ENCODE results near the gene NR2E1. TPM values are rescaled to one million over a fixed set of nuclear protein-coding genes. Genes with fewer than 3 reads are reported as not detected.

Gene NR2E1
- total RNA-seq, 1 experiment from 2014 or later, result not detected

- WGBS (ENCODE audit: extremely low coverage, insufficient read length, low lambda C conversion rate), result no CpG with 5 or more reads among the region's 4 CpGs
- H3K9me3 Mint-ChIP-seq, result no peaks in the 10 kb centered on the region
These were observed 69.3 kb downstream of the NR2E1 start for GRCh38 chr6:108235127-108235526.

More at GRCh38 chr6:108235127-108235526, 69.3 kb downstream of the NR2E1 start:
- Mint-ChIP-seq H3K4me3 (no peak overlapping the region), H3K4me1 (peaks cover 15 to 20% of the 10 kb centered on the region in 2 experiments), H3K27ac (no peak overlapping the region), H3K27me3 (ENCODE audit: low read depth) (no peaks in the 10 kb centered on the region), H3K36me3 (ENCODE audit: insufficient read depth in 1 of 3, low read depth in 3 of 3) (peaks cover 2 to 11% (median 7%) of the 10 kb centered on the region in 3 experiments; a peak in 3 of 7 replicates)
- Histone ChIP-seq H3K4ac (ENCODE audit: low read depth, low read length) (no peak overlapping the region), H2AK5ac (ENCODE audit: insufficient read length, low read length) (no peak overlapping the region), H2BK120ac (ENCODE audit: low read depth, low read length, poor library complexity, severe bottlenecking) (no peak overlapping the region), H3K9ac (ENCODE audit: extremely low read depth, insufficient read length, low read length) (no peak overlapping the region), H4K20me1 (ENCODE audit: control insufficient read depth, insufficient read depth, insufficient read length) (no peaks in the 10 kb centered on the region), H4K8ac (replicated peaks; ENCODE audit: insufficient read length, low read depth, low read length) (no peak overlapping the region), H3K23ac (ENCODE audit: insufficient read length, low read depth, low read length) (no peak overlapping the region), H3K18ac (ENCODE audit: insufficient read length, low read depth, low read length) (no peak overlapping the region), H3K56ac (ENCODE audit: insufficient read length, low read depth, low read length) (no peak overlapping the region), H4K91ac (ENCODE audit: insufficient read length, low read depth, low read length) (no peak overlapping the region), H3K27me3 (ENCODE audit: insufficient read depth, low read length) (no peaks in the 10 kb centered on the region), H2BK12ac (ENCODE audit: insufficient read length, low read depth, low read length) (no peak overlapping the region), H3K14ac (ENCODE audit: insufficient read depth, low read length) (no peak overlapping the region), H2AFZ (ENCODE audit: low read length) (no peak overlapping the region), H3K9me3 (ENCODE audit: control insufficient read depth, low read depth, low read length) (no peaks in the 10 kb centered on the region), H3K4me1 (ENCODE audit: insufficient read depth, low read length) (no peaks in the 10 kb centered on the region), H3K79me2 (ENCODE audit: insufficient read depth, low read length) (no peaks in the 10 kb centered on the region), H4K5ac (ENCODE audit: insufficient read length, low read depth, low read length) (no peak overlapping the region), H2BK5ac (ENCODE audit: insufficient read length, low read length) (no peak overlapping the region), H3K4me2 (ENCODE audit: insufficient read depth, insufficient read length, low read length) (no peak overlapping the region), H2BK20ac (ENCODE audit: low read depth, low read length, poor library complexity, severe bottlenecking) (no peak overlapping the region), H3K79me1 (ENCODE audit: insufficient read depth, low read depth, low read length, poor library complexity, severe bottlenecking) (no peaks in the 10 kb centered on the region), H2BK15ac (ENCODE audit: low read depth, low read length) (no peak overlapping the region), H3K27ac (ENCODE audit: insufficient read length, low read depth, low read length) (no peak overlapping the region), H3T11ph (ENCODE audit: low read length) (no peak overlapping the region), H3K23me2 (ENCODE audit: insufficient read length, low read depth, low read length, poor library complexity, severe bottlenecking) (no peaks in the 10 kb centered on the region)
- DNase-seq, result no peak
- no peak for TF ChIP-seq CTCF (conservative IDR thresholded peaks at IDR 0.05)
